ENCODE measurements around the gene IL6.

GRCh38 chr7:22681312-22681711, 45.7 kb upstream of the IL6 start:
- TF ChIP-seq CTCF (IDR thresholded peaks at IDR 0.05; ENCODE audit: low read length) (no peak), EZH2 (IDR thresholded peaks at IDR 0.05; ENCODE audit: borderline replicate concordance, low read length) (no peak)

All from OCI-LY1 (cell line).